Panc1 (cell line): ENCODE measurements around the gene ZNF516. TPM values are rescaled to one million over a fixed set of nuclear protein-coding genes. Genes with fewer than 3 reads are reported as not detected.

Experiments used
- ATAC-seq: fragments of 200-7000 bp; cut with Tn5 transposase; 2 replicates; pipeline ENCODE4 v1.9.1; 2020; ENCODE audit warnings: mild to moderate bottlenecking, moderate library complexity
- BruUV-seq: library from RNA; stranded (reverse); fragments of 400-500 nt; replicated peaks from 2 replicates; lab custom pipeline; 2021; lab: Mats Ljungman, UMichigan
- CTCF ChIA-PET: fragments of 300-600 bp; sonication (Branson Sonifier 250); formaldehyde crosslinking; loops from one replicate; lab custom pipeline; 2022; ENCODE audit warnings: antibody characterized with exemption; lab: Charles Lee
- POLR2A ChIA-PET: fragments of 300-600 bp; sonication (Branson Sonifier 250); formaldehyde crosslinking; loops from one replicate; lab custom pipeline; 2022; ENCODE audit warnings: antibody characterized with exemption; lab: Charles Lee
- DNase-seq: peaks from one replicate; pipeline ENCODE4 v3.0.0-alpha.2; 2010; ENCODE audit warnings: low read depth, low spot score
- H3K27ac ChIP-seq: 2 replicates; pipeline ENCODE4 v1.5.1; 2011; ENCODE audit warnings: mild to moderate bottlenecking, low read length, inconsistent platforms
- H3K27me3 ChIP-seq: fragments of 200-500 bp; sonication (Bioruptor generic); 2 replicates; pipeline ENCODE4 v1.6.0; 2014; ENCODE audit warnings: low read length, inconsistent platforms; ENCODE audit not compliant: control insufficient read depth, insufficient read depth
- H3K36me3 ChIP-seq: fragments of 200-500 bp; sonication (Bioruptor generic); 2 replicates; pipeline ENCODE4 v1.5.1; 2014; ENCODE audit warnings: inconsistent platforms, mild to moderate bottlenecking, low read length, moderate library complexity; ENCODE audit not compliant: control insufficient read depth, insufficient read depth
- H3K4me1 ChIP-seq: 2 replicates; pipeline ENCODE4 v1.5.1; 2011; ENCODE audit warnings: inconsistent platforms, mild to moderate bottlenecking, low read length, moderate library complexity; ENCODE audit not compliant: control insufficient read depth, insufficient read depth
- H3K4me3 ChIP-seq, 2 experiments: 2 replicates each; pipeline ENCODE4 v1.5.1; 2011 to 2012; ENCODE audit warnings: low read depth in 2 of 2, low read length in 2 of 2, mild to moderate bottlenecking in 2 of 2, inconsistent platforms in 1 of 2, moderate library complexity in 1 of 2
- H3K9me3 ChIP-seq: fragments of 200-500 bp; sonication (Bioruptor generic); 2 replicates; pipeline ENCODE4 v1.5.1; 2014; ENCODE audit warnings: low read depth, mild to moderate bottlenecking, inconsistent platforms, low read length, moderate library complexity; ENCODE audit not compliant: control insufficient read depth, insufficient read depth
- CTCF ChIP-seq: fragments of 450-650 bp; IDR thresholded peaks from 2 replicates; pipeline ENCODE4 v1.5.1; 2017; ENCODE audit warnings: mild to moderate bottlenecking
- POLR2AphosphoS5 ChIP-seq: IDR thresholded peaks from 2 replicates; pipeline ENCODE4 v1.6.1; 2012; ENCODE audit warnings: mild to moderate bottlenecking, low read depth, low read length, moderate library complexity
- REST ChIP-seq, 2 experiments: IDR thresholded peaks; 2 replicates each; pipeline ENCODE4 v1.6.1; 2011 to 2012; ENCODE audit warnings: low read depth in 2 of 2, control low read depth in 1 of 2, low read length in 1 of 2, mild to moderate bottlenecking in 1 of 2, moderate library complexity in 1 of 2; ENCODE audit not compliant: insufficient read depth in 1 of 2
- SIN3A ChIP-seq: IDR thresholded peaks from 2 replicates; pipeline ENCODE4 v1.6.1; 2012; ENCODE audit warnings: low read depth, mild to moderate bottlenecking, low read length, moderate library complexity, borderline replicate concordance; ENCODE audit not compliant: insufficient read depth
- TCF7L2 ChIP-seq: IDR thresholded peaks from 2 replicates; pipeline ENCODE4 v1.6.1; 2011; ENCODE audit warnings: mild to moderate bottlenecking, low read depth, low read length, inconsistent platforms
- in situ Hi-C: cut with HindIII; loops from 2 replicates; pipeline ENCODE4 v1.10.0; 2016; ENCODE audit warnings: low sequenced_read_pairs, low pct_unique_long_range_greater_than_20kb
- intact Hi-C: fragments of 100-400 bp; cut with micrococcal nuclease; formaldehyde crosslinking; loops from one replicate; pipeline ENCODE4 v1.10.0; 2022; ENCODE audit not compliant: unreplicated experiment
- total RNA-seq: library from RNA; stranded (reverse); gene quantifications from one replicate; pipeline ENCODE4 v1.2.1, GENCODE V29; 2021; ENCODE audit not compliant: unreplicated experiment

The ZNF516 gene
- total RNA-seq, 1 experiment from 2014 or later = 28.6 TPM

- Histone ChIP-seq H3K4me1 (peaks cover 18% of the 10 kb centered on the region), H3K9me3 (no peaks in the 10 kb centered on the region), H3K4me3 (no peak overlapping the region), H3K36me3 (no peaks in the 10 kb centered on the region), H3K27me3 (no peaks in the 10 kb centered on the region), H3K27ac (no peak overlapping the region; the same call in 1 of the 2 replicates)
- in situ Hi-C loops (no loop called here), intact Hi-C loops (no loop called here)
- POLR2A ChIA-PET = interaction anchor here (0.6 to 0.7 kb wide), 2 partner anchors 439 to 1102 kb away, joined by 3 to 5 read pairs; no protein-coding TSS in a partner anchor
- DNase-seq = no peak
- peak; percentile 51 for ATAC-seq
- BruUV-seq = no TSS peak
- CTCF ChIA-PET = no interaction called here
- TF ChIP-seq POLR2AphosphoS5 = no peak
- TF ChIP-seq CTCF = no peak
- TF ChIP-seq TCF7L2 = no peak
- no peak for TF ChIP-seq SIN3A
- TF ChIP-seq REST (IDR thresholded peaks at IDR 0.05; ENCODE audit: insufficient read depth in 1 of 2, low read depth in 2 of 2, low read length in 1 of 2) = no peak
Observed at GRCh38 chr18:76445275-76445674, 49.8 kb downstream of the ZNF516 start.

GRCh38 chr18:76444446-76445105, 50.5 kb downstream of the ZNF516 start:
- ChIA-PET POLR2A (no interaction called here), CTCF (no interaction called here)
- Histone ChIP-seq H3K4me3 (no peak overlapping the region), H3K27me3 (no peaks in the 10 kb centered on the region), H3K36me3 (no peaks in the 10 kb centered on the region), H3K9me3 (no peaks in the 10 kb centered on the region), H3K27ac (no peak overlapping the region), H3K4me1 (peaks cover 18% of the 10 kb centered on the region)
- in situ Hi-C loops = no loop called here
- ATAC-seq = no peak
- no TSS peak for BruUV-seq
- intact Hi-C loops = no loop called here
- TF ChIP-seq CTCF (no peak), TCF7L2 (no peak), SIN3A (no peak), POLR2AphosphoS5 (no peak), REST (IDR thresholded peaks at IDR 0.05; ENCODE audit: insufficient read depth in 1 of 2, low read depth in 2 of 2, low read length in 1 of 2) (no peak)
- no peak for DNase-seq
